ENCODE results near the gene MAML1. TPM values are rescaled to one million over a fixed set of nuclear protein-coding genes. Genes with fewer than 3 reads are reported as not detected.

The MAML1 gene
- total RNA-seq, 3 donors from 2014 or later (not counting 1 experiment from before 2014, with no cell fraction given): 28.8 to 45.4 (median 37.6) TPM

DNA sequence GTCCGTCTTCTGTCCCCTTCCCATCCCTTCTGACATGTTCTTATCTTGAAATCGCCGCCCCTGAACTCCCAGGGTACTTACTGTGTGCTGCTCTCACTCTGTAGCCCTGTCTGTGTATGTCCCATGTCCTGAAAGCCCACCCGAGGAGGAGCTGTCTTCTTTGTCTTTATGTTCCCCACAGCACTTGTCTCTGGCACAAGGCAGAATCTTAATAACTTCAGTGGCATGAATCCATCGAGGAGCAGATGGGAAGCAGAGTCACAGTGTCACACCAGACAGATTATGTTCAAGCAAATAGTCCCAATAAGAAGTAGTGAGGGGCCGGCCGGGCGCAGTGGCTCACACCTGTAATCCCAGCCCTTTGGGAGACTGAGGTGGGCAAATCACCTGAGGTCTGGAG lies 31.4 kb downstream of the MAML1 start:
- DNase-seq (no peak), ATAC-seq (no peak)
- Mint-ChIP-seq H3K27me3 (ENCODE audit: low read depth in 2 of 2) (no peaks in the 10 kb centered on the region), H3K9me3 (no peaks in the 10 kb centered on the region), H3K4me1 (peaks cover 43 to 53% of the 10 kb centered on the region in 2 donors), H3K36me3 (no peaks in the 10 kb centered on the region), H3K27ac (no peak overlapping the region), H3K4me3 (no peak overlapping the region)
- 82% methylated on average over 8 of the region's 8 CpGs for WGBS (ENCODE audit: insufficient coverage)
- H3K27me3 ChIP-seq (ENCODE audit: control insufficient read depth, insufficient read depth, low read length): no peaks in the 10 kb centered on the region
- intact Hi-C loops (cut with micrococcal nuclease): no loop called here
- no peak overlapping the region for H3K27ac ChIP-seq (ENCODE audit: low read length)
- H3K4me3 ChIP-seq (ENCODE audit: low read length): no peak overlapping the region
- H3K36me3 ChIP-seq (ENCODE audit: control insufficient read depth, insufficient read depth, low read length): peaks cover 37% of the 10 kb centered on the region
- peaks cover 28% of the 10 kb centered on the region for H3K4me1 ChIP-seq (ENCODE audit: control insufficient read depth, insufficient read depth, low read length)
- TF ChIP-seq, protein P1, sequence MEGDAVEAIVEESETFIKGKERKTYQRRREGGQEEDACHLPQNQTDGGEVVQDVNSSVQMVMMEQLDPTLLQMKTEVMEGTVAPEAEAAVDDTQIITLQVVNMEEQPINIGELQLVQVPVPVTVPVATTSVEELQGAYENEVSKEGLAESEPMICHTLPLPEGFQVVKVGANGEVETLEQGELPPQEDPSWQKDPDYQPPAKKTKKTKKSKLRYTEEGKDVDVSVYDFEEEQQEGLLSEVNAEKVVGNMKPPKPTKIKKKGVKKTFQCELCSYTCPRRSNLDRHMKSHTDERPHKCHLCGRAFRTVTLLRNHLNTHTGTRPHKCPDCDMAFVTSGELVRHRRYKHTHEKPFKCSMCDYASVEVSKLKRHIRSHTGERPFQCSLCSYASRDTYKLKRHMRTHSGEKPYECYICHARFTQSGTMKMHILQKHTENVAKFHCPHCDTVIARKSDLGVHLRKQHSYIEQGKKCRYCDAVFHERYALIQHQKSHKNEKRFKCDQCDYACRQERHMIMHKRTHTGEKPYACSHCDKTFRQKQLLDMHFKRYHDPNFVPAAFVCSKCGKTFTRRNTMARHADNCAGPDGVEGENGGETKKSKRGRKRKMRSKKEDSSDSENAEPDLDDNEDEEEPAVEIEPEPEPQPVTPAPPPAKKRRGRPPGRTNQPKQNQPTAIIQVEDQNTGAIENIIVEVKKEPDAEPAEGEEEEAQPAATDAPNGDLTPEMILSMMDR (IDR thresholded peaks at IDR 0.05): no peak
- no peaks in the 10 kb centered on the region for H3K9me3 ChIP-seq (ENCODE audit: control insufficient read depth, insufficient read depth, low read length)

DNA sequence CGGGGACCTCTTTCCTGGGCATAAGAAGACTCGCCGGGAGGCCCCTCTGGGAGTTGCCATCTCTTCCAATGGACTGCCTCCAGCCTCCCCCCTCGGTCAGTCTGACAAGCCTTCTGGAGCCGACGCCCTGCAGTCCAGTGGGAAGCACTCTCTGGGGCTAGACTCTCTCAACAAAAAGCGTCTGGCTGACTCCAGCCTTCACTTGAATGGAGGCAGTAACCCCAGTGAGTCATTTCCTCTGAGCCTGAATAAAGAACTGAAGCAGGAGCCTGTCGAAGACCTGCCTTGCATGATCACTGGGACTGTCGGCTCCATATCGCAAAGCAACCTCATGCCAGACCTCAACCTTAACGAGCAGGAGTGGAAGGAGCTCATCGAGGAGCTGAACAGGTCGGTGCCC lies 32.8 kb downstream of the MAML1 start:
- Histone ChIP-seq H3K4me3 (ENCODE audit: low read length) (no peak overlapping the region), H3K4me1 (ENCODE audit: control insufficient read depth, insufficient read depth, low read length) (peaks cover 21% of the 10 kb centered on the region), H3K9me3 (ENCODE audit: control insufficient read depth, insufficient read depth, low read length) (no peaks in the 10 kb centered on the region), H3K27me3 (ENCODE audit: control insufficient read depth, insufficient read depth, low read length) (no peaks in the 10 kb centered on the region), H3K27ac (ENCODE audit: low read length) (no peak overlapping the region), H3K36me3 (ENCODE audit: control insufficient read depth, insufficient read depth, low read length) (peaks cover 49% of the 10 kb centered on the region)
- no peaks in the 10 kb centered on the region for H3K36me3 Mint-ChIP-seq
- peaks cover 33 to 40% of the 10 kb centered on the region in 2 donors for H3K4me1 Mint-ChIP-seq
- DNase-seq: no peak
- no peaks in the 10 kb centered on the region for H3K27me3 Mint-ChIP-seq (ENCODE audit: low read depth in 2 of 2)
- TF ChIP-seq, protein P1 (IDR thresholded peaks at IDR 0.05): no peak
- no peak overlapping the region for H3K4me3 Mint-ChIP-seq
- ATAC-seq: no peak
- intact Hi-C loops (cut with micrococcal nuclease): no loop called here
- no peak overlapping the region for H3K27ac Mint-ChIP-seq
- WGBS (ENCODE audit: insufficient coverage): 87% methylated on average over 13 of the region's 13 CpGs
- H3K9me3 Mint-ChIP-seq: no peaks in the 10 kb centered on the region

GRCh38 chr5:179766021-179766725 lies 33.6 kb downstream of the MAML1 start:
- H3K27ac ChIP-seq (ENCODE audit: low read length): no peak overlapping the region
- no peak for ATAC-seq

More at GRCh38 chr5:179766021-179766725, 33.6 kb downstream of the MAML1 start:
- peaks cover 18% of the 10 kb centered on the region for H3K4me1 ChIP-seq (ENCODE audit: control insufficient read depth, insufficient read depth, low read length)
- peaks cover 57% of the 10 kb centered on the region for H3K36me3 ChIP-seq (ENCODE audit: control insufficient read depth, insufficient read depth, low read length)
- Mint-ChIP-seq H3K4me1 (peaks cover 29 to 36% of the 10 kb centered on the region in 2 donors), H3K27me3 (ENCODE audit: low read depth in 2 of 2) (no peaks in the 10 kb centered on the region), H3K4me3 (no peak overlapping the region), H3K36me3 (no peaks in the 10 kb centered on the region), H3K9me3 (no peaks in the 10 kb centered on the region), H3K27ac (no peak overlapping the region)
- TF ChIP-seq, protein P1 (IDR thresholded peaks at IDR 0.05): no peak
- 72% methylated on average over 20 of the region's 20 CpGs for WGBS (ENCODE audit: insufficient coverage)
- DNase-seq: no peak
- H3K4me3 ChIP-seq (ENCODE audit: low read length): no peak overlapping the region
- no peaks in the 10 kb centered on the region for H3K27me3 ChIP-seq (ENCODE audit: control insufficient read depth, insufficient read depth, low read length)
- intact Hi-C loops (cut with micrococcal nuclease): no loop called here
- H3K9me3 ChIP-seq (ENCODE audit: control insufficient read depth, insufficient read depth, low read length): no peaks in the 10 kb centered on the region
